HEK293 (cell line): Measurements from ENCODE around the gene ZER1.

ENCODE experiments used
- BCL11B ChIP-seq: fragments of 450-650 bp; formaldehyde crosslinking; IDR thresholded peaks from 2 replicates; pipeline ENCODE4 v1.5.1; 2016; ENCODE audit warnings: low read depth, missing biosample characterization, missing genetic modification characterization
- EGR2 ChIP-seq: fragments of 450-650 bp; formaldehyde crosslinking; IDR thresholded peaks from 2 replicates; pipeline ENCODE4 v1.5.1; 2016; ENCODE audit warnings: low read depth, missing biosample characterization, missing genetic modification characterization
- IKZF3 ChIP-seq: fragments of 450-650 bp; IDR thresholded peaks from 2 replicates; pipeline ENCODE4 v1.5.0; 2018; ENCODE audit warnings: missing biosample characterization, mild to moderate bottlenecking, missing genetic modification characterization, moderate library complexity
- KLF7 ChIP-seq: fragments of 450-650 bp; formaldehyde crosslinking; IDR thresholded peaks from 2 replicates; pipeline ENCODE4 v1.5.1; 2016; ENCODE audit warnings: missing biosample characterization, missing genetic modification characterization, borderline replicate concordance
- MEIS1 ChIP-seq: sonication (generic); formaldehyde crosslinking; IDR thresholded peaks from 2 replicates; pipeline ENCODE4 v1.8.1; 2022; ENCODE audit warnings: missing genetic modification reagents, mild to moderate bottlenecking, borderline replicate concordance
- MZF1 ChIP-seq: fragments of 450-650 bp; formaldehyde crosslinking; IDR thresholded peaks from 2 replicates; pipeline ENCODE4 v1.5.1; 2017; ENCODE audit warnings: missing biosample characterization, missing genetic modification characterization, borderline replicate concordance
- SETDB1 ChIP-seq: IDR thresholded peaks from one replicate; pipeline ENCODE4 v1.6.1; 2017; ENCODE audit warnings: mild to moderate bottlenecking, low read length, moderate library complexity, mixed read lengths; ENCODE audit not compliant: insufficient read length
- SP2 ChIP-seq: fragments of 450-650 bp; formaldehyde crosslinking; IDR thresholded peaks from 2 replicates; pipeline ENCODE4 v1.5.1; 2016; ENCODE audit warnings: missing biosample characterization, missing genetic modification characterization
- SP7 ChIP-seq: fragments of 450-650 bp; formaldehyde crosslinking; IDR thresholded peaks from 2 replicates; pipeline ENCODE4 v1.5.1; 2016; ENCODE audit warnings: missing biosample characterization, missing genetic modification characterization
- YY2 ChIP-seq: fragments of 450-650 bp; formaldehyde crosslinking; IDR thresholded peaks from 2 replicates; pipeline ENCODE4 v1.5.1; 2016; ENCODE audit warnings: missing biosample characterization, missing genetic modification characterization
- ZBTB17 ChIP-seq: fragments of 450-650 bp; formaldehyde crosslinking; IDR thresholded peaks from 2 replicates; pipeline ENCODE4 v1.5.1; 2016; ENCODE audit warnings: missing biosample characterization, missing genetic modification characterization
- ZBTB20 ChIP-seq: fragments of 450-650 bp; formaldehyde crosslinking; IDR thresholded peaks from 2 replicates; pipeline ENCODE4 v1.5.1; 2016; ENCODE audit warnings: missing biosample characterization, missing genetic modification characterization
- ZBTB21 ChIP-seq: fragments of 450-650 bp; formaldehyde crosslinking; IDR thresholded peaks from 2 replicates; pipeline ENCODE4 v1.5.1; 2017; ENCODE audit warnings: missing biosample characterization, missing genetic modification characterization
- ZFP69B ChIP-seq: fragments of 450-650 bp; formaldehyde crosslinking; IDR thresholded peaks from 2 replicates; pipeline ENCODE4 v1.5.1; 2016; ENCODE audit warnings: missing biosample characterization, missing genetic modification characterization
- ZNF140 ChIP-seq: fragments of 450-650 bp; formaldehyde crosslinking; IDR thresholded peaks from 2 replicates; pipeline ENCODE4 v1.5.1; 2016; ENCODE audit warnings: missing biosample characterization, missing genetic modification characterization
- ZNF324 ChIP-seq: fragments of 450-650 bp; formaldehyde crosslinking; IDR thresholded peaks from 2 replicates; pipeline ENCODE4 v1.5.1; 2016; ENCODE audit warnings: missing biosample characterization, missing genetic modification characterization
- ZNF366 ChIP-seq: fragments of 450-650 bp; formaldehyde crosslinking; conservative IDR thresholded peaks from 2 replicates; pipeline ENCODE4 v1.5.1; 2016; ENCODE audit warnings: missing biosample characterization, missing genetic modification characterization
- ZNF391 ChIP-seq: fragments of 450-650 bp; formaldehyde crosslinking; IDR thresholded peaks from 2 replicates; pipeline ENCODE4 v1.5.1; 2016; ENCODE audit warnings: low read depth, missing biosample characterization, missing genetic modification characterization, borderline replicate concordance
- ZNF423 ChIP-seq: fragments of 450-650 bp; formaldehyde crosslinking; IDR thresholded peaks from 2 replicates; pipeline ENCODE4 v1.5.1; 2016; ENCODE audit warnings: missing biosample characterization, missing genetic modification characterization
- ZNF600 ChIP-seq: fragments of 450-650 bp; formaldehyde crosslinking; IDR thresholded peaks from 2 replicates; pipeline ENCODE4 v1.5.1; 2016; ENCODE audit warnings: missing biosample characterization, missing genetic modification characterization
- ZNF623 ChIP-seq: fragments of 450-650 bp; formaldehyde crosslinking; IDR thresholded peaks from 2 replicates; pipeline ENCODE4 v1.5.1; 2016; ENCODE audit warnings: missing biosample characterization, missing genetic modification characterization
- ZNF664 ChIP-seq: fragments of 450-650 bp; formaldehyde crosslinking; IDR thresholded peaks from 2 replicates; pipeline ENCODE4 v1.5.1; 2016; ENCODE audit warnings: missing biosample characterization, missing genetic modification characterization
- ZNF76 ChIP-seq: fragments of 450-650 bp; formaldehyde crosslinking; IDR thresholded peaks from 2 replicates; pipeline ENCODE4; 2016; ENCODE audit warnings: low read depth, missing biosample characterization, missing genetic modification characterization, borderline replicate concordance
- ZNF777 ChIP-seq: fragments of 450-650 bp; formaldehyde crosslinking; IDR thresholded peaks from 2 replicates; pipeline ENCODE4 v1.5.1; 2017; ENCODE audit warnings: missing biosample characterization, missing genetic modification characterization, borderline replicate concordance
- ZNF792 ChIP-seq: fragments of 450-650 bp; formaldehyde crosslinking; IDR thresholded peaks from 2 replicates; pipeline ENCODE4 v1.5.1; 2016; ENCODE audit warnings: missing biosample characterization, missing genetic modification characterization
- ZSCAN23 ChIP-seq: fragments of 450-650 bp; formaldehyde crosslinking; IDR thresholded peaks from 2 replicates; pipeline ENCODE4 v1.5.1; 2016; ENCODE audit warnings: missing biosample characterization, missing genetic modification characterization
- ZXDB ChIP-seq: fragments of 450-650 bp; formaldehyde crosslinking; IDR thresholded peaks from 2 replicates; pipeline ENCODE4 v1.5.1; 2016; ENCODE audit warnings: missing biosample characterization, missing genetic modification characterization
- TF ChIP-seq, protein P1 (sequence below): fragments of 450-650 bp; formaldehyde crosslinking; IDR thresholded peaks from 2 replicates; pipeline ENCODE4 v1.5.1; 2016; ENCODE audit warnings: missing biosample characterization, missing genetic modification characterization
- TF ChIP-seq, protein P2 (sequence below): fragments of 450-650 bp; formaldehyde crosslinking; IDR thresholded peaks from 2 replicates; pipeline ENCODE4 v1.5.1; 2016; ENCODE audit warnings: missing biosample characterization, missing genetic modification characterization
- TF ChIP-seq, protein P3 (sequence below): fragments of 450-650 bp; formaldehyde crosslinking; IDR thresholded peaks from 2 replicates; pipeline ENCODE4 v1.5.1; 2016; ENCODE audit warnings: missing biosample characterization, missing genetic modification characterization, low read depth
- TF ChIP-seq, protein P4 (sequence below): fragments of 450-650 bp; formaldehyde crosslinking; IDR thresholded peaks from 2 replicates; pipeline ENCODE4 v1.5.1; 2016; ENCODE audit warnings: missing biosample characterization, missing genetic modification characterization
- TF ChIP-seq, protein P5 (sequence below): fragments of 450-650 bp; formaldehyde crosslinking; IDR thresholded peaks from 2 replicates; pipeline ENCODE4 v1.5.1; 2017; ENCODE audit warnings: missing biosample characterization, missing genetic modification characterization

Gene ZER1

DNA sequence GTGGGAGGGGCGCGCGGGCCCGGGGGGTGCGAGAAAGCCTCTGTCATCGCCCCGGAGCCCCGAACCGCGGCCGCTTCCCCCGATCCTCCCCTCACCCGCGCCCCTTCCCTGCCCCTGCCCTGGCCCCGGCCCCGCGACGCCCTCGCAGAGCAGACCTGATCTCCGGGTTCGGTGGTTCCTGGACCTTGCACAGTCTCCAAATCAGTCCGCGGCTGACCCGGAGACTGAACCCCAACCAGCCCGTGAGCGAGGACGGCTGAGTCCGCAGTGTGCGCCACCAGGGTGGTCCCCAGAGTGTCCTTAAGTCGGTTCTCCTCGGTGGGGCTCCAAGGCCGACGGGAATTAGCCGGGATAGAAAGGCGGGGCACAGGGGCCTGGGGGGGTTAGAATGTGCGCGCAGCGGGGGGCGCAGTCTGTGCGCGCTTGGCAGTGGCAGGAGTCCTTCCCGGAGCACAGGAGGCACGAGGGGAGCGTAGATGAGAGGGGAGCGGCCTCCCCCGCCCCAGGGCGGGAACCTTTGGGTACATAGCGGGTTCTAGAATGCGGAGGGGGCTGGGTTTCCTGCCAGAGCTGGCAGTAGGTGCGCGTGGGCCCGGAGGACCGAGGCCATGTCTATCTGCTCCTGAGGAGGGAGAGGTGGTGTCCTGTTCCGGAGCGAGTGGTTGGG lies 68.6 kb downstream of the ZER1 start (continued):
- no peak; the same call in 1 of the 2 replicates for TF ChIP-seq ZNF391 (tag by site-specific recombination)
- peak; percentile 77; the same call in 1 of the 2 replicates for TF ChIP-seq ZXDB (tag by site-specific recombination)
- TF ChIP-seq ZNF792 (tag by site-specific recombination): peak; percentile 25; the same call in 1 of the 2 replicates
- TF ChIP-seq ZNF600 (tag by site-specific recombination): peak; percentile 94
- TF ChIP-seq EGR2: peak; percentile 81
- TF ChIP-seq SP2 (tag by site-specific recombination): peak; percentile 40
- no peak for TF ChIP-seq ZBTB21 (tag by site-specific recombination)
- 0 out of 2 replicates have a peak, but pooled peaks have one; percentile 25 for TF ChIP-seq ZNF777
- no peak for TF ChIP-seq ZNF140 (tag by site-specific recombination)
- peak; percentile 69 for TF ChIP-seq ZFP69B (tag by site-specific recombination)
- TF ChIP-seq SETDB1: no peak
- TF ChIP-seq ZNF423 (tag by site-specific recombination): peak; percentile 87
- TF ChIP-seq YY2: 0 out of 2 replicates have a peak, but pooled peaks have one; percentile 11
- peak; percentile 63; the same call in 1 of the 2 replicates for TF ChIP-seq ZNF324 (tag by site-specific recombination)
- 0 out of 2 replicates have a peak, but pooled peaks have one; percentile 36 for TF ChIP-seq ZSCAN23 (tag by site-specific recombination)
- 0 out of 2 replicates have a peak, but pooled peaks have one; percentile 46 for TF ChIP-seq BCL11B (tag by site-specific recombination)
- 0 out of 2 replicates have a peak, but pooled peaks have one; percentile 8 for TF ChIP-seq ZNF623 (tag by site-specific recombination)
- TF ChIP-seq, protein P1, sequence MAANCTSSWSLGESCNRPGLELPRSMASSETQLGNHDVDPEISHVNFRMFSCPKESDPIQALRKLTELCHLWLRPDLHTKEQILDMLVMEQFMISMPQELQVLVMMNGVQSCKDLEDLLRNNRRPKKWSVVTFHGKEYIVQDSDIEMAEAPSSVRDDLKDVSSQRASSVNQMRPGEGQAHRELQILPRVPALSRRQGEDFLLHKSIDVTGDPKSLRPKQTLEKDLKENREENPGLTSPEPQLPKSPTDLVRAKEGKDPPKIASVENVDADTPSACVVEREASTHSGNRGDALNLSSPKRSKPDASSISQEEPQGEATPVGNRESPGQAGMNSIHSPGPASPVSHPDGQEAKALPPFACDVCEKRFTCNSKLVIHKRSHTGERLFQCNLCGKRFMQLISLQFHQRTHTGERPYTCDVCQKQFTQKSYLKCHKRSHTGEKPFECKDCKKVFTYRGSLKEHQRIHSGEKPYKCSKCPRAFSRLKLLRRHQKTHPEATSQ (tag by site-specific recombination): no peak
- no peak for TF ChIP-seq ZNF664 (tag by site-specific recombination)
- TF ChIP-seq ZNF76 (tag by site-specific recombination): peak; percentile 84
- peak; percentile 4; the same call in 1 of the 2 replicates for TF ChIP-seq MEIS1
- TF ChIP-seq, protein P2, sequence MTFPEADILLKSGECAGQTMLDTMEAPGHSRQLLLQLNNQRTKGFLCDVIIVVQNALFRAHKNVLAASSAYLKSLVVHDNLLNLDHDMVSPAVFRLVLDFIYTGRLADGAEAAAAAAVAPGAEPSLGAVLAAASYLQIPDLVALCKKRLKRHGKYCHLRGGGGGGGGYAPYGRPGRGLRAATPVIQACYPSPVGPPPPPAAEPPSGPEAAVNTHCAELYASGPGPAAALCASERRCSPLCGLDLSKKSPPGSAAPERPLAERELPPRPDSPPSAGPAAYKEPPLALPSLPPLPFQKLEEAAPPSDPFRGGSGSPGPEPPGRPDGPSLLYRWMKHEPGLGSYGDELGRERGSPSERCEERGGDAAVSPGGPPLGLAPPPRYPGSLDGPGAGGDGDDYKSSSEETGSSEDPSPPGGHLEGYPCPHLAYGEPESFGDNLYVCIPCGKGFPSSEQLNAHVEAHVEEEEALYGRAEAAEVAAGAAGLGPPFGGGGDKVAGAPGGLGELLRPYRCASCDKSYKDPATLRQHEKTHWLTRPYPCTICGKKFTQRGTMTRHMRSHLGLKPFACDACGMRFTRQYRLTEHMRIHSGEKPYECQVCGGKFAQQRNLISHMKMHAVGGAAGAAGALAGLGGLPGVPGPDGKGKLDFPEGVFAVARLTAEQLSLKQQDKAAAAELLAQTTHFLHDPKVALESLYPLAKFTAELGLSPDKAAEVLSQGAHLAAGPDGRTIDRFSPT (tag by site-specific recombination): peak; percentile 84
- no peak for TF ChIP-seq ZNF366 (tag by site-specific recombination)
- TF ChIP-seq, protein P3, sequence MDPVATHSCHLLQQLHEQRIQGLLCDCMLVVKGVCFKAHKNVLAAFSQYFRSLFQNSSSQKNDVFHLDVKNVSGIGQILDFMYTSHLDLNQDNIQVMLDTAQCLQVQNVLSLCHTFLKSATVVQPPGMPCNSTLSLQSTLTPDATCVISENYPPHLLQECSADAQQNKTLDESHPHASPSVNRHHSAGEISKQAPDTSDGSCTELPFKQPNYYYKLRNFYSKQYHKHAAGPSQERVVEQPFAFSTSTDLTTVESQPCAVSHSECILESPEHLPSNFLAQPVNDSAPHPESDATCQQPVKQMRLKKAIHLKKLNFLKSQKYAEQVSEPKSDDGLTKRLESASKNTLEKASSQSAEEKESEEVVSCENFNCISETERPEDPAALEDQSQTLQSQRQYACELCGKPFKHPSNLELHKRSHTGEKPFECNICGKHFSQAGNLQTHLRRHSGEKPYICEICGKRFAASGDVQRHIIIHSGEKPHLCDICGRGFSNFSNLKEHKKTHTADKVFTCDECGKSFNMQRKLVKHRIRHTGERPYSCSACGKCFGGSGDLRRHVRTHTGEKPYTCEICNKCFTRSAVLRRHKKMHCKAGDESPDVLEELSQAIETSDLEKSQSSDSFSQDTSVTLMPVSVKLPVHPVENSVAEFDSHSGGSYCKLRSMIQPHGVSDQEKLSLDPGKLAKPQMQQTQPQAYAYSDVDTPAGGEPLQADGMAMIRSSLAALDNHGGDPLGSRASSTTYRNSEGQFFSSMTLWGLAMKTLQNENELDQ (tag by site-specific recombination): no peak
- no peak for TF ChIP-seq MZF1
- TF ChIP-seq, protein P4, sequence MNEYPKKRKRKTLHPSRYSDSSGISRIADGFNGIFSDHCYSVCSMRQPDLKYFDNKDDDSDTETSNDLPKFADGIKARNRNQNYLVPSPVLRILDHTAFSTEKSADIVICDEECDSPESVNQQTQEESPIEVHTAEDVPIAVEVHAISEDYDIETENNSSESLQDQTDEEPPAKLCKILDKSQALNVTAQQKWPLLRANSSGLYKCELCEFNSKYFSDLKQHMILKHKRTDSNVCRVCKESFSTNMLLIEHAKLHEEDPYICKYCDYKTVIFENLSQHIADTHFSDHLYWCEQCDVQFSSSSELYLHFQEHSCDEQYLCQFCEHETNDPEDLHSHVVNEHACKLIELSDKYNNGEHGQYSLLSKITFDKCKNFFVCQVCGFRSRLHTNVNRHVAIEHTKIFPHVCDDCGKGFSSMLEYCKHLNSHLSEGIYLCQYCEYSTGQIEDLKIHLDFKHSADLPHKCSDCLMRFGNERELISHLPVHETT: no peak
- TF ChIP-seq, protein P5, sequence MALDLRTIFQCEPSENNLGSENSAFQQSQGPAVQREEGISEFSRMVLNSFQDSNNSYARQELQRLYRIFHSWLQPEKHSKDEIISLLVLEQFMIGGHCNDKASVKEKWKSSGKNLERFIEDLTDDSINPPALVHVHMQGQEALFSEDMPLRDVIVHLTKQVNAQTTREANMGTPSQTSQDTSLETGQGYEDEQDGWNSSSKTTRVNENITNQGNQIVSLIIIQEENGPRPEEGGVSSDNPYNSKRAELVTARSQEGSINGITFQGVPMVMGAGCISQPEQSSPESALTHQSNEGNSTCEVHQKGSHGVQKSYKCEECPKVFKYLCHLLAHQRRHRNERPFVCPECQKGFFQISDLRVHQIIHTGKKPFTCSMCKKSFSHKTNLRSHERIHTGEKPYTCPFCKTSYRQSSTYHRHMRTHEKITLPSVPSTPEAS (tag by site-specific recombination): peak; percentile 40; the same call in 1 of the 2 replicates
- TF ChIP-seq KLF7 (tag by site-specific recombination): peak; percentile 58; the same call in 1 of the 2 replicates
- TF ChIP-seq SP7 (tag by site-specific recombination): peak; percentile 71; the same call in 1 of the 2 replicates
- TF ChIP-seq ZBTB20 (tag by site-specific recombination): peak; percentile 94
- TF ChIP-seq IKZF3 (tag by site-specific recombination): peak; percentile 82
- TF ChIP-seq ZBTB17 (tag by site-specific recombination): peak; percentile 51
